Astrocyte (in vitro differentiated cells and primary cell): ENCODE results near the gene SLCO4A1.

Experiments used
- CTCF ChIP-seq: IDR thresholded peaks from 2 replicates; pipeline ENCODE4 v1.5.1; 2011; ENCODE audit warnings: low read depth, mild to moderate bottlenecking, inconsistent platforms, low read length, moderate library complexity; ENCODE audit not compliant: insufficient read depth
- EZH2 ChIP-seq: IDR thresholded peaks from 2 replicates; pipeline ENCODE4 v1.6.1; 2012; ENCODE audit warnings: mild to moderate bottlenecking, low read length, inconsistent platforms; ENCODE audit not compliant: insufficient read depth

GRCh38 chr20:62592506-62593177 is 49.7 kb upstream of the SLCO4A1 start:
- no peak for TF ChIP-seq CTCF
- TF ChIP-seq EZH2, result no peak
